NCI-H1105 (cell line): ENCODE data around the gene FASTK.
A peak's percentile ranks its signal among the peaks of the same experiment; 100 is the strongest.
"Not testable (repeated sequence)": the region's sequence is repeated elsewhere in the genome, so short reads cannot be mapped to it uniquely, and the experiment has no call there.

Source experiments
- DNase-seq: peaks from one replicate; lab custom pipeline; 2025; lab: John Stamatoyannopoulos, UW

Gene FASTK

GRCh38 chr7:151046603-151047573 is 33.7 kb downstream of the FASTK start:
- DNase-seq, result no peak

- DNase-seq, result no peak
These were observed 34.6 kb downstream of the FASTK start for GRCh38 chr7:151045967-151046366.

GRCh38 chr7:151045262-151045661 is 35.3 kb downstream of the FASTK start:
- DNase-seq, result no peak

- DNase-seq, result no peak
These were observed 36.6 kb downstream of the FASTK start for GRCh38 chr7:151043959-151044358.

- DNase-seq, result not testable (repeated sequence)
These were observed 37.2 kb downstream of the FASTK start for GRCh38 chr7:151043449-151043848.

GRCh38 chr7:151040616-151041375 is 39.8 kb downstream of the FASTK start:
- no peak for DNase-seq

GRCh38 chr7:151039850-151040548 is 40.6 kb downstream of the FASTK start:
- DNase-seq, result no peak

- DNase-seq, result no peak
These were observed 41.4 kb downstream of the FASTK start for GRCh38 chr7:151038951-151039849.

GRCh38 chr7:151035902-151036301 is 44.7 kb downstream of the FASTK start:
- no peak for DNase-seq

GRCh38 chr7:151035026-151035717 is 45.4 kb downstream of the FASTK start:
- DNase-seq, result no peak

GRCh38 chr7:151034312-151035025 is 46.1 kb downstream of the FASTK start:
- DNase-seq, result no peak

GRCh38 chr7:151033864-151034249 is 46.8 kb downstream of the FASTK start:
- no peak for DNase-seq

- DNase-seq, result no peak
These were observed 47.4 kb downstream of the FASTK start for GRCh38 chr7:151032936-151033863.

GRCh38 chr7:151031011-151031410 is 49.6 kb downstream of the FASTK start:
- no peak for DNase-seq

GRCh38 chr7:151028948-151029501 is 51.6 kb downstream of the FASTK start:
- no peak for DNase-seq

GRCh38 chr7:151028131-151028947 is 52.3 kb downstream of the FASTK start, which contains the start of gene ABCB8:
ABCB8 (plus strand) TSS chr7:151028450; CDS start chr7:151028516, 66 bp downstream.
- peak; percentile 96 for DNase-seq

- DNase-seq, result not testable (repeated sequence)
These were observed 52.9 kb downstream of the FASTK start for GRCh38 chr7:151027728-151028130.
